HG03060 (cell line): ENCODE measurements around the gene OCIAD2.
A peak's percentile ranks its signal among the peaks of the same experiment; 100 is the strongest.
"Not testable (repeated sequence)": the region's sequence is repeated elsewhere in the genome, so short reads cannot be mapped to it uniquely, and the experiment has no call there.

Source experiments
- ATAC-seq: cut with Tn5 transposase; IDR thresholded peaks from one replicate; pipeline ENCODE4 v1.9.1; 2021; ENCODE audit warnings: low read depth, moderate number of reproducible peaks; ENCODE audit not compliant: unreplicated experiment

Gene OCIAD2, protein sequence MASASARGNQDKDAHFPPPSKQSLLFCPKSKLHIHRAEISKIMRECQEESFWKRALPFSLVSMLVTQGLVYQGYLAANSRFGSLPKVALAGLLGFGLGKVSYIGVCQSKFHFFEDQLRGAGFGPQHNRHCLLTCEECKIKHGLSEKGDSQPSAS

DNA sequence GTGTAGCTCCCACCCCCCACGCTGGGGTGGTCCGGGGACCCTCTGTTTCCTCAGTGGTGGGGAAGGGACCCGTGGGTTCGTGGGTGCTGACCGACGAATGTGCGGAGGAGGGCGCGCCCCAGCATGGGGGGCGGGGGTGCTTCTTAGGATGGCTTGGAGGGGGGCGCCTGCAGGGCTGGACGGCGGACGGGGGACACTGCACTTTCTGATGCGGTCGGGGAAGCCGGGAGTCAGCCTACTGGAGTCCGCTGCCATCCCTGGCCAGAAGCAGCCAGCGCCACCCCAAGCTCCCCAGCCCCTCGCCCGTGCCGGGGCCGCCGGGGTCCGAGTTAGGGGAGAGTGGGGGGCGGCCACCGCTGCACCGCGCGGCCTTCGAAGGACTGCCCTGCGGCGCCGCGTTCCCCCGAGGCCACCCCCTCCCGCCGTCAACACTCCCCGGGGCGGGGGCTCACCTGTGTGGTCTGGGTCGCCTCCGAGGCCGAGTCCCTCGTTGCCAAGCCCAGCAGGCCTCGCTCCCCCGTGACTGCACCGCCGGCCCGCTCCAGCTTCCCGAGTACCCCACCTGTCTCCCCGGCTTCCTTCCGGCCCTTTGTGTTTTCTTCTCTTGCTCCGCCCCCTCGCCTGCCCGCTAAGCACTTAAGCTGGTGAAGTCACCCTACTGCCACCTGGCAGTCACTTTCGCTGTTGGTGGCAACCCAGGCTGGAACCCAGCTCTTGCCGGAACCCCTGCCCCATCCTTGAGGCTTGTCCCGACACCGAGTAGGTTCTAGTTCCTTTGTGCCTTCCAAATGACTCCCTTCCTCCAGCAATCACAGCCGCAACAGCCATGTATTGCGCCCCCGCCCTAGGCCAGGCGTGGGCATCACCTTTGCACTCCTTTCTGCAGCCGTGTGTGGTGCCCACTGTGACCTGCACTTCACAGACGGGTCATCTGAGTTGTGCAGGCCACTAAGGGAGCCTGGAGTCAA, at the start of gene OCIAD2:
TSS of gene OCIAD2 (minus strand) at position 569 of the 968 bp plus-strand sequence. CDS start 2,225 bp downstream, outside the sequence.
- peak; percentile 75 for ATAC-seq

DNA sequence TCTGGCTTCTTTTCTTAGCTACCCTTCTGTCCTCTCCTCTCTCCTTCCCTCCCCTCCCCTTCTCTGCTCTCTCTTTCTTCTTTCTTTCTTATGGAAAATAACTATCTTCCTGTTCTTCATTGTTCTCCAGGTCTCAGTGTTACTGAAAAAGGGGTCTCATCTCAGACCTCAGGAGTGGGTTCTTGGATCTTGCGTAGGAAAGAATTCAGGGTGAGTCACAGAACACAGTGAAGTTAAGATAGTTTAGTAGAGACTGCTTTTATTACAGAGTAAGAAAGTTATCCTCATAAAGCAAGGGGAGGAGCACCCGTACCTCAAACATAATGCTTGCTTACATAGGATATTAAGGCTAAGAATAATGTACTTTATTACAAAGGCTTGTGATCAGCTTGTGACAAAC, 47.7 kb upstream of the OCIAD2 start:
- no peak for ATAC-seq

DNA sequence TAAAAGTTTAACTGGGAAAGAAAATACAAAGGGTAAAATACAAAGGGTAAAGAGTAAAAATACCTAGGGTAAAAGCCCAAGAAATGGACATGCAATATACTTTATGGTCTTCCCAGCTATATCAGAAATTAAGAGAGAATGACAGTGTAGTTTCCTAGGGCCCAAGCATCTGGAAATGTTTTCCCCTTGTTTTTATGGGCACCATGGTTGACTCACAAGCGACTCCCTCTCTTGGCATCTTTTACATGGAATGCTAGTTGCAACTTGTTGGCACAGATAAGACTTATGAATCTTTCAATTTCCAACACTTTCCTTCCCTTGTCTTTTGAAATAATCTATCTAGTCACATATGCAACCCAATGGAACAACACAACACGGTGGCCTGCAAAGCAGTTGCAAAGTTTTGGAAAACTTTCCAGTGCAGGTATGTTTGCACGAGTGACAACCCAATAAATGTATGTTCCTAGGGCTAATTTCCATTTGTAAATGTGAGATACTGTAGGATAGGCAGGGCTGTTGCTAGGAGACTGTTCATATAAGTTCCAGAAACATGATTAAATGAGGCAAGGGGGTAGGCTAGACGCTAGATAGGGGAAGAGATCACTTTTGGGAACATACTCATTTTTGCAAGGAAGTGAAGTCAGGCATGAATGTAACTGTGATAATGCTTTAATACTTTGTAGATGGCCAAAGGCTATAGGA, 43.1 kb upstream of the OCIAD2 start:
- ATAC-seq: no peak

DNA sequence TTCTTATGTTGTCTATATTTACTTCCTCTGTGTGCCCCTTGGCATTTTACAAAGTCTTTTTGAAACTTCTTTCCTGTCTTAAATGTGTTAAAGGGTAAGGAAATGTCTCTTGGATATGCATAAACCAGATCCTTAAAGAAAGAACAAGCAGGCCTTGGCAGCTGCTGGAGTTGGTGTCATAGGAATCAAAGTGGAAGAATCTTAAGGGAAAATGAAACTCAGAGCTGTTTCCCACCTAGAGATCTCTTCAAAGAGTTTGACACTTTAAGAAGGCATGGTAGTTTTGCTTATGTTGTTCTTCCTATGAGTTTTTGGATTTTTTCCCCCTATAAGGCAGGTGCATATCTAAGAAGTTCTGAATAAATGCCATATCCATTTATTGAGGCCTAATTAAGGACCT, 42.5 kb upstream of the OCIAD2 start:
- no peak for ATAC-seq

DNA sequence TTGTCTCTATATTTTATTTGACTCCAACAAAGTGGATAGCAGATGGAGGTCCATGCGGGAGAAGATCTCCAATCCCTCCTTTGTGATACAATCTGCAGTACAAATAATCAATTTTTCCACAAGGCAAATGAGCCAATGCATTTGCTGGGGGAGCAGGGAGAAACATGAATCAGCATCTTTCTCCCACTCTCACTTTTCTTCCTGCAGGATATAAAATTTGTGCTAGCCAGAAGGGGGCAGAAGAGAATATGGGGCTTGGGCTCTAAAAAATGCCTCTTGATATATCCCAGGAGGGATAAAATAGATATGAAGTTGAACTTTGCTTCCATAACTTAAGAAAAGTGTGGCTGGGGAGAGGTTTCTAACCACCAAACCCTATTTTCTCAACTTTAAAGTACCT, 41.2 kb upstream of the OCIAD2 start:
- no peak for ATAC-seq

DNA sequence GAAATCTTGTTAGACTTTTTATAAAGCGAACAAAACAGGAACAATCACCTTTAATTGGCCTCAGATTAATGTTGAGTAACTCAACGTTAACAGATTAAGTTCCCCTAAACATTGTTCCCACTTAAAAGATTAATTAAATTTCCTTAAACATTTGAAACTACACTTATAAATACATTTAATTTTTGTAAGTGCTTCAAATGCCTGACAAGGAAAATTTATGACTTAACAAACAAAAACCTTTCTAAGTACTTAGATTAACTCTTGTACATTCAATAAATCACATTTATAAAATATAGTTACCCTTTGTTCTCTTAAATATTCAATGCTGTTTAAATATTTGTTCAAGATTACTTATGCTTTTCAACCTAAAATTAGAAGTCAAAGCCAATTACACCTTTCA, 39.4 kb upstream of the OCIAD2 start:
- ATAC-seq: no peak

DNA sequence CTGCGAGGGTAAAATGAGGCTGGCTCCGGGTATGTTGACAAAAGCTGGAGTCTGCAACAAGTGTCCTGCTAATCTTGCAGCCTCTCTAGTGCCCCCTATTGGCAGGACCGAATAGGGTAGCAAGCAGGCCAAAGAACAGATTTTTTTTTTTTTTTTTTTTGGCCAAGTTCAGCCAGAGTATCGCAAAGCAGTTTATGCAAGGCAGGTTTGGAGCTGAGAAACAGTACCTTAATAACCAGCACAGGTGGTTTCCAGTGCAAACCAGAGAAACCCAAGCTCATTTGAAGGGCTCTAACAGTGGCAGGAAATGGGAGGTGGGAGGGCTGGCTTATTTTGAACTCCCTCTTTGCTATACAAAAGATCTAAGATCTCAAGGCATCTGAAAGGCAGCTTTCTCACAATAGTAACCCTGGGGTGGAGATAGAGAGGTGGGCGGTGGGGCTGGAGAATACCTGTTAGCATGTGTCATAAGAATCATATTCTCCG, 38.2 kb upstream of the OCIAD2 start:
- no peak for ATAC-seq

DNA sequence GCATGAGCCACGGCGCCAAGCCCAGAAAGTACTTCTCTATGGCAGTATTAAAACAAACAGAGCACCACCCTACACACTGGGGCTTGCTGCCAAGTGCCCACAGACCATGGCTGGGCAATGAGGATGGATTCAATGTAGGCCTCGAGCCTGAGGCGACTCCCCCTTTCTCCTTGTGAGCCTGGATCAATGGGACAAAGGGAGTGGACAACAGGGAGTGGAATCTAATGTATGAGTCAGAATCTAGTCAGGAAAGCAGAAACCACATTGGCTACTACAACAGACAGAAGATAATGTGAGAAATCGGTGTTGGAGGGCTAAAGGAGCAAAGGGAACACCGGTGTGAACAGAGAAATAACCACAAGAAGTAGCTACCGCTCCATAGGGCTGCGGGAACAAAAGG, 37.7 kb upstream of the OCIAD2 start:
- ATAC-seq: no peak

DNA sequence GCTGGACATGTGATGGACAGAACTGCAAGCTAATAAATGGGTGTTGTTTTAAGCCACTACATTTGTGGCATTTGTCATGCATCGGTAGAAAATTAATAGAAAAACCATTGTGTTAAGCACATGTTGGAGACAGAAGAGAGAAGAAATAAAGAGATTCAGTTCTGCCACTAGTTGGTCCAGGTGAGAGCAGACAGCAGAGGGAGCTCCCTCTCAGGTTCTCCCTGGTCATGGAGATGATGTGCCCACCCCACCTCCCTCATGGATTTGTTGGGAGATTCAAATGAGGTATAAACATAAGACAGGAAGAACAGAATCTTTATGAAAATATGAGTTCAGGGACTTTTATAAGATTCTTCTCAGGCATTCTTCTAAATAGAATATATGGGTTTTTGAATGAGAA, 36.8 kb upstream of the OCIAD2 start:
- ATAC-seq: no peak

DNA sequence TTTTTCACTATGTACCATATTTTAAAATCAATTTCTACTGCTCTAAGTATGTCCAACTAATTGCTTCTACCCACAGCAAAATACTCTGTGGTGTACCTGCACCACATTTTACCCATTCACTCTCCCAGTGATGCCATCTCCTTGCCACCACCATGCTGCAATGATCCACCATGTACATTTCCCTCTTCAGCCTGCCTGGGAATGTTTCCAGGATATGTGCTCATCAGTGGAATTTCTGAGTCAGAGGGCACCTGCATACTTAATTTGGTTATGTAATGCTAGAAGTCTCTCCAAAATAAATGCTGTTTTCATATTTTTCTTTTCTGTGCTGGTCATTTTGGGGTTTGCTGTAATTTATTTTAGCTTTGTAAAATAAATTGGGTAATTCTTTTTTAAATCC, 33.2 kb upstream of the OCIAD2 start:
- no peak for ATAC-seq

DNA sequence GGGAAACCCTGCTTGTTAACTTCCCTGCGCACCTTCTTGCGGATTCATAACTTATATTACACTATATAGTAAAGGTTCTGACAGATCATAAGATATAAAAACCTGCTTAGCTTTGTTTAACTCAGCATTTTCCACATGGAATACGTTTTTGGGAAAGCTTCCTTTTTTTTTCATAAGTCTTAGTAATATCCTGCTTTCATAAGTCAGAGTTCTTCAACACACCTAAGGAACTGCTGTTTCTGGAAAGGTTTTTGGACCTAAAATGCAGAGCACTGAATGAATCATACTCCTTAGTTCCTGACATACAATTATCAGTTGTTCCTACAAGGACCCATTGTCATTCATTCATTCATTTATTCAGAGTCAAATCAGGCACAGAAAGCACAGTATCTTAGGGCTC, 32.3 kb upstream of the OCIAD2 start:
- ATAC-seq: no peak

DNA sequence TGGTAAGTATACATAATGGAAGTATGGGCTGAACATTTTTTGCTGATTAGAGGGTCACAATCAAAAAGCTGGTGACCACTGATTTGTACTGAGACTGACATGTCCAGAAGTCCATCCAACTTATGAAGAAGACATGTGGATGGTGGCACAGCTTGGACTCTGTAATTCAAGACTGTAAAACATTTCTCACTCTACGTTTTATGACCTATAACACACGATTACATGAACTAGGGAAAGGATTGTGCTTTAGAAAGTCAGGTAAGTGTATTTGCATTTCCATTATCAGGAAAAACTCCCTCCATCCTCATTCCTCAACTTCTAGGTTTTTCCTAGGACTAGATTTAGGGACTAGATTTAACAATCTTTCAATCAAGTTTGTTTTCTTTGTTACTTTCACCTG, 30.5 kb upstream of the OCIAD2 start:
- no peak for ATAC-seq

DNA sequence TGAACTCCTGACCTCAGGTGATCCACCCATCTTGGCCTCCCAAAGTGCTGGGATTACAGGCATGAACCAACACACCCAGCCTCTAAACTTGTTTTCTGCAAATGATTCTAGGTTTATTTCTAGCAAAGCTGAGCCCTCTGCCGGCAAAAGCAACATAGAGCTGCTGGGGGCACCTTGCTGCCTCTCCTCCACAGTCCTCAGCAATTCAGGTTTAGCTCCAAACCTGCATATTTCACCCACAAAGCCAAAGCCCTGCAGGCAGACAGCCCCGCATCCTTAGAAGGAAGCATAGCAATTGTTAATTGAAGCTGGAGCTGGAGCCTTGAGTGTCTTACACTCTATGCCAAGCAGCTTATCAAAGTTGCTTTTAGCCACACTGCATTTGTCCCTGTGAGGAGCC, 24.9 kb upstream of the OCIAD2 start:
- ATAC-seq: no peak

DNA sequence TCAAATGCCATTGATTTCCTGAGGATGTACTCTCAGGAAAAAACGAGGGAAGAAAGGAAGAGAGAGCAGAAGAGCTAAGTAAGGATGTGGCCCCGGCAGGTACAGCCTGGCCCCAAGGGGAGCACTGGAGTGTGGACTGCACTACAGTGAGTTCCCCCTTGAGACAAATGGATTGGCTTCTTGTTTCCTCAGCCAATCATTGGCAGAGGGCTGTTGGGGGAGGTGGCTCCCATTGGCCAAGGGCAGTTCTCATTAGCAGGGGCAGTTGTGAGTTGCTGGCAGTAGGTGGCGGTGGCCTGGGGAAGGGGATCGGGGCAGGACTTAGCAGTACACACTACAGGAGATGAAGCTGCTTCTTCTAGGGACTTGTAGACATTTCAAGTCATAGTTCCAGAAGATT, 24.1 kb upstream of the OCIAD2 start:
- no peak for ATAC-seq

DNA sequence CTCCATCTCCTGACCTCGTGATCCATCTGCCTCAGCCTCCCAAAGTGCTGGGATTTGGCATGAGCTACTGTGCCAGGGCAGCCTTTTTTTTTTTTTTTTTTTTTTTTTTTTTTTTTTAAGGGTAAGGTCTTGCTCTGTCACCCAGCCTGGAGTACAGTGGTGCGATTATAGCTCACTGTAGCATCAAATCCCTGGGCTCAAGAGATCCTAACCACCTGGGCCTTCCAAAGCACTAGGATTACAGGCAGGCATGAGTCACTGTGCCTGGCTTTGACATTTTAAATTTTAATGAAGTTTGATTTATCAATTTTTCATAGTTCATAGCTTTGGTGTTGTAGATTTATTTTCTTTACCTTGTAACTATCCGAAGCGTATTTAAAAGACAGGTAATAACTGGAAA, 17.8 kb upstream of the OCIAD2 start:
- ATAC-seq: no peak

DNA sequence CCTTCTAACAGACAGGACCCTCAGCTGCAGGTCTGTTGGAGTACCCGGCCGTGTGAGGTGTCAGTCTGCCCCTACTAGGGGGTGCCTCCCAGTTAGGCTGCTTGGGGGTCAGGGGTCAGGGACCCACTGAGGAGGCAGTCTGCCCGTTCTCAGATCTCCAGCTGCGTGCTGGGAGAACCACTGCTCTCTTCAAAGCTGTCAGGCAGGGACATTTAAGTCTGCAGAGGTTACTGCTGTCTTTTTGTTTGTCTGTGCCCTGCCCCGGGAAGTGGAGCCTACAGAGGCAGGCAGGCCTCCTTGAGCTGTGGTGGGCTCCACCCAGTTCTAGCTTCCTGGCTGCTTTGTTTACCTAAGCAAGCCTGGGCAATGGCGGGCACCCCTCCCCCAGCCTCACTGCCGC, 16.5 kb upstream of the OCIAD2 start:
- not testable (repeated sequence) for ATAC-seq

DNA sequence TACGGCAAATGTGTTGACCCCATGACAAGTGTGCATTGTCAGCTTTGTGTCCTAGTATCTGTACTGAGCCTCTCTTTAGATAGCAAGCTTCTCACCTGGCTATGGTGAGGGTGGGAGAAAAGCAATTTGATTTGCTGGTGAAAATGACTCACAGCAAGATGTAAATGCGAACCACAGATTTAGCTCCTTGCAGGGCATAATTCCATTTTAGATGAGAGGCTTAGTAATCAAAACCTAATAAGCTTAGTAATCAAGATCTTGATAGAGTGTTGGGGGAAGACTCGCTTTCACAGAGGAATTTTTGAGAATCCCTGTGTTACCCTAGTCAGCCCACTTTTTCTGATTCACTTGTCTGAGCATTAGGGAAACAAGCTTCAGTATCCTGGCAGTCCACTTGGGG, 7.7 kb upstream of the OCIAD2 start:
- no peak for ATAC-seq

DNA sequence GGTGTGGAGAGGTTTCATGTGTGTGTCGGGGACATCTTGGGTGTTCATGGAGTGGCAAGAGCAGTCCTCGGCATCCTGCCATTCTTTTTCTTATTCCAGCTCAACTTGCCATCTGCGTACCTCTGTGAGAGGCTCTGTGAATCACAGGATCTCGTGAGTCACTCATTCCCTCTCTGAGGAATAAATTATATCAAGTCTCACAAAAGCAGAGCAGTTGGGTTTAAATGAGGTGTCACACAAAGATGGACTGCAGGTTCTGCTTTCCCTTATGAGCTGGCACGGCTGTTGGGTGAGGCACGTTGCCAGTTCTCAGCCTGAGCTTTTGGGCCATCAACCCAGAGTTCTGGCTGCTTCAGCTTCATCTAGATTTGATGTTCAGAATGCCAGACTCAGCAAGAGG, 6.8 kb upstream of the OCIAD2 start:
- no peak for ATAC-seq

DNA sequence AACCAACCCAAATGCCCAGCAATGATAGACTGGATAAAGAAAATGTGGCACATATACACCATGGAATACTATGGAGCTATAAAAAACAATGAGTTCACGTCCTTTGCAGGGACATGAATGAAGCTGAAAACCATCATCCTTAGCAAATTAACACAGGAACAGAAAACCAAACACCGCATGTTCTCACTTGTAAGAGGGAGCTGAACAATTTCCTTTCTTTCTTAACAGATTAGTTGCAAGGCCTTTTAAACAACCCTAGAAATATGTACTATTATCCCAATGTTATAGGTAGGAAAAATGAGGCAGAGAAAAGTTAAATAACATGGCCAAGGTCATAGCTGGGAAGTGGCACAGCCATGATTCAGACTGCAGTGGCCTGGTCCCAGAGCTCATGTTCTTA, 5.8 kb upstream of the OCIAD2 start:
- ATAC-seq: no peak

DNA sequence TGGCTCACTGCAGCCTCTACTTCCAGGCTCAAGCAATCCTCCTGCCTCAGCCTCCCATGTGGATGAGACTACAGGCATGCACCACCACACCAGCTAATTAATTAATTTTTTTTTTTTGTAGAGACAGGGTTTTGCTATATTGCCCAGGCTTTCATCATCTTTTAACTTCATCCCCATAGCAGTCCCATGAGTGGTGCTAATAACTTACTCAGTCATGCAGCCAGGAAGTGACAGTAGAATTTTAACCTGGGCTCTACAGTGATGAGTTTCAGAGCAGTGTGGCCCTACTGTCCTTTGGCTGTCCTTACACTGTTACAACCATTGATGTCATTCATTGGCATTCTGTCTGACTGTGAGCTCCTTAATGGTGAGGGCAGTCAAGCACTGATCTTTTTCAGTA, 3.9 kb upstream of the OCIAD2 start:
- no peak for ATAC-seq

DNA sequence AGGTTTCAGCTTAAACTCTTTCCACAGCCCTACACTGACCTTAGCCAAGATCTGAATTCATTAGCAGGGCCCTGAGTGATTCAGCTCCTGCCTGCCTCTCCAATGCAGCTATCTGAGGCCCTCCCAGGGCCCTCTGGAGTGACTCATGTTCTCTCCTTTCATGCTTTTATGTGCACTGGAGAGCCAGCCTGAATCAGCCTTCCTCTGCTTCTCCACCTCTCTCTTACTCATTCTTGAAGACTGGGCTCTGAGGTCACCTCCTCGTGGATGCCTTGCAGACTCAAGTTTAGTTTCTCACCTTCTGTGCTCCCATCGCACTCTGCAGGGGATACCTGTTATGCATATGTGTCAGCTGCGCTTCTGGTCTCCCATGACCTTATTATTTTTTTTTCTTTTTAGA, 3.1 kb upstream of the OCIAD2 start:
- no peak for ATAC-seq
